Measurements from ENCODE around the gene EMC10. TPM values are rescaled to one million over a fixed set of nuclear protein-coding genes. Genes with fewer than 3 reads are reported as not detected.

EMC10 gene
- total and polyA plus RNA-seq, 10 of the 15 experiments (the other 5 are each of a cell fraction or from before 2014, with no cell fraction given): 2.5 to 77.3 (median 20.3) TPM

DNA sequence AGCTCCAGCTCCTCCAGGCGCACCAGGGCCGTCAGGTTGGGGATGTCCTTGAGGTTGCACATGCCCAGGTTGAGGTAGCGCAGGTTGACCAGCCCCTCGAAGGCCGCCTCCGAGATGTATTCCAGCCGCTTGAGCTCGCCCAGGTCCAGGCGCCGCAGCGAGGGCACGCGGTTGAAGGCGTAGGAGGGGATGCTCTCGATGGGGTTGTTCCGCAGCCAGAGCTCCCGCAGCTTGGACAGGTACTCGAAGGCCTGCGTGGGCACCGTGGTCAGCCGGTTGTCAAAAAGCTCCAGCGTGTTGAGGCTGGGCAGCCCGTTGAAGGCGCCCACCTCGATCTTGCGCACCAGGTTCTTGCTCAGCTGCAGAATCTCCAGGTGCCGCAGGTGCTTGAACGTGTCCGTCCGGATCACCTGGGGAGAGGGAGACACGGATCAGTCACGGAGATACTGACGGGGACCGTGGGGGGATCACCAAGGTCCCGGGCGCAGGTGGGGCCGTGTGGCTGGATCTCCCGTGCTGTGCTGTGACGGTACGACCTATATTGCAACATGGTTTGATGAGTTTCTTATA, 42.8 kb downstream of the EMC10 start:
- Histone ChIP-seq H3K9me3 (replicated peaks; ENCODE audit: control insufficient read depth, insufficient read depth, low read length) (no peaks in the 10 kb centered on the region), H3K9ac (ENCODE audit: control insufficient read depth, insufficient read depth, low read length) (no peak overlapping the region), H3K4me1 (ENCODE audit: control insufficient read depth, insufficient read depth, low read length) (no peaks in the 10 kb centered on the region), H4K20me1 (ENCODE audit: control insufficient read depth, insufficient read depth) (no peaks in the 10 kb centered on the region), H3K4me2 (ENCODE audit: control insufficient read depth, insufficient read depth) (no peak overlapping the region), H3K36me3 (ENCODE audit: control insufficient read depth in 2 of 2, insufficient read depth in 2 of 2, low read length in 1 of 2) (no peaks in the 10 kb centered on the region), H3K27ac (ENCODE audit: control insufficient read depth, insufficient read depth) (no peak overlapping the region), H3K27me3 (replicated peaks in 1 of 2; ENCODE audit: control insufficient read depth in 2 of 2, insufficient read depth in 2 of 2, low read length in 1 of 2) (no peaks in the 10 kb centered on the region), H2AFZ (ENCODE audit: control insufficient read depth, low read depth, low read length) (no peak overlapping the region), H3K4me3 (no peak overlapping the region), H3K79me2 (ENCODE audit: control insufficient read depth, insufficient read depth, low read length) (no peaks in the 10 kb centered on the region)
- POLR2A ChIA-PET: no interaction called here
- ATAC-seq (no peak), FAIRE-seq (no peak), DNase-seq (ENCODE audit: low read depth, low spot score) (no peak)
- RAD21 ChIA-PET (ENCODE audit: unreplicated experiment): no interaction called here
- CTCF ChIA-PET: no interaction called here
- SMC1A ChIA-PET (ENCODE audit: uncharacterized antibody, unreplicated experiment): no interaction called here
- intact Hi-C loops (cut with micrococcal nuclease; ENCODE audit: unreplicated experiment) (no loop called here), in situ Hi-C loops (cut with MboI) (no loop called here)
- no peak for TF ChIP-seq NBN (IDR thresholded peaks at IDR 0.05)
- no peak for TF ChIP-seq NR2F1 (conservative IDR thresholded peaks at IDR 0.05)
- TF ChIP-seq, protein P1, sequence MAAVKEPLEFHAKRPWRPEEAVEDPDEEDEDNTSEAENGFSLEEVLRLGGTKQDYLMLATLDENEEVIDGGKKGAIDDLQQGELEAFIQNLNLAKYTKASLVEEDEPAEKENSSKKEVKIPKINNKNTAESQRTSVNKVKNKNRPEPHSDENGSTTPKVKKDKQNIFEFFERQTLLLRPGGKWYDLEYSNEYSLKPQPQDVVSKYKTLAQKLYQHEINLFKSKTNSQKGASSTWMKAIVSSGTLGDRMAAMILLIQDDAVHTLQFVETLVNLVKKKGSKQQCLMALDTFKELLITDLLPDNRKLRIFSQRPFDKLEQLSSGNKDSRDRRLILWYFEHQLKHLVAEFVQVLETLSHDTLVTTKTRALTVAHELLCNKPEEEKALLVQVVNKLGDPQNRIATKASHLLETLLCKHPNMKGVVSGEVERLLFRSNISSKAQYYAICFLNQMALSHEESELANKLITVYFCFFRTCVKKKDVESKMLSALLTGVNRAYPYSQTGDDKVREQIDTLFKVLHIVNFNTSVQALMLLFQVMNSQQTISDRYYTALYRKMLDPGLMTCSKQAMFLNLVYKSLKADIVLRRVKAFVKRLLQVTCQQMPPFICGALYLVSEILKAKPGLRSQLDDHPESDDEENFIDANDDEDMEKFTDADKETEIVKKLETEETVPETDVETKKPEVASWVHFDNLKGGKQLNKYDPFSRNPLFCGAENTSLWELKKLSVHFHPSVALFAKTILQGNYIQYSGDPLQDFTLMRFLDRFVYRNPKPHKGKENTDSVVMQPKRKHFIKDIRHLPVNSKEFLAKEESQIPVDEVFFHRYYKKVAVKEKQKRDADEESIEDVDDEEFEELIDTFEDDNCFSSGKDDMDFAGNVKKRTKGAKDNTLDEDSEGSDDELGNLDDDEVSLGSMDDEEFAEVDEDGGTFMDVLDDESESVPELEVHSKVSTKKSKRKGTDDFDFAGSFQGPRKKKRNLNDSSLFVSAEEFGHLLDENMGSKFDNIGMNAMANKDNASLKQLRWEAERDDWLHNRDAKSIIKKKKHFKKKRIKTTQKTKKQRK (IDR thresholded peaks at IDR 0.05; ENCODE audit: low read depth, low read length): no peak
- no peak for TF ChIP-seq KLF5 (IDR thresholded peaks at IDR 0.05; ENCODE audit: partially characterized antibody)
- TF ChIP-seq IRF4 (IDR thresholded peaks at IDR 0.05; ENCODE audit: low read depth, low read length): no peak
- no peak for TF ChIP-seq MEF2B (IDR thresholded peaks at IDR 0.05; ENCODE audit: partially characterized antibody, poor library complexity, severe bottlenecking)
- no peak for TF ChIP-seq SREBF2 (IDR thresholded peaks at IDR 0.05; ENCODE audit: low read length)
- TF ChIP-seq, protein P2, sequence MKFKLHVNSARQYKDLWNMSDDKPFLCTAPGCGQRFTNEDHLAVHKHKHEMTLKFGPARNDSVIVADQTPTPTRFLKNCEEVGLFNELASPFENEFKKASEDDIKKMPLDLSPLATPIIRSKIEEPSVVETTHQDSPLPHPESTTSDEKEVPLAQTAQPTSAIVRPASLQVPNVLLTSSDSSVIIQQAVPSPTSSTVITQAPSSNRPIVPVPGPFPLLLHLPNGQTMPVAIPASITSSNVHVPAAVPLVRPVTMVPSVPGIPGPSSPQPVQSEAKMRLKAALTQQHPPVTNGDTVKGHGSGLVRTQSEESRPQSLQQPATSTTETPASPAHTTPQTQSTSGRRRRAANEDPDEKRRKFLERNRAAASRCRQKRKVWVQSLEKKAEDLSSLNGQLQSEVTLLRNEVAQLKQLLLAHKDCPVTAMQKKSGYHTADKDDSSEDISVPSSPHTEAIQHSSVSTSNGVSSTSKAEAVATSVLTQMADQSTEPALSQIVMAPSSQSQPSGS (IDR thresholded peaks at IDR 0.05; ENCODE audit: low read length): no peak
- no peak for TF ChIP-seq SREBF1 (IDR thresholded peaks at IDR 0.05; ENCODE audit: low read length)
- TF ChIP-seq SPI1 (IDR thresholded peaks at IDR 0.05; ENCODE audit: borderline replicate concordance, insufficient read depth, low read depth, low read length): no peak
- TF ChIP-seq STAT1 (conservative IDR thresholded peaks at IDR 0.05): no peak
- no peak for TF ChIP-seq HDGF (IDR thresholded peaks at IDR 0.05)
- WGBS (ENCODE audit: insufficient coverage, insufficient replicate concordance, low lambda C conversion rate, missing lambda C conversion rate): 89% methylated on average over 40 of the region's 40 CpGs
- no TSS peak for BruUV-seq (replicated peaks)
